BE2C (cell line): ENCODE data around the gene TSPAN5. TPM values are rescaled to one million over a fixed set of nuclear protein-coding genes. Genes with fewer than 3 reads are reported as not detected.
"Not testable (repeated sequence)": the region's sequence is repeated elsewhere in the genome, so short reads cannot be mapped to it uniquely, and the experiment has no call there.

Source experiments
- DNase-seq: peaks from one replicate; pipeline ENCODE4 v3.0.0-alpha.2; 2020
- H3K27me3 ChIP-seq: fragments of 250-450 bp; sonication (Bioruptor Pico); 2 replicates; pipeline ENCODE4 v1.5.1; 2020; ENCODE audit warnings: mild to moderate bottlenecking
- H3K36me3 ChIP-seq: fragments of 250-450 bp; sonication (Bioruptor Pico); 2 replicates; pipeline ENCODE4 v1.5.1; 2020; ENCODE audit warnings: mild to moderate bottlenecking
- H3K4me1 ChIP-seq: fragments of 250-450 bp; sonication (Bioruptor Pico); 2 replicates; pipeline ENCODE4 v1.5.1; 2020
- H3K4me3 ChIP-seq: 2 replicates; pipeline ENCODE4 v1.5.1; 2011; ENCODE audit warnings: low read depth, low read length
- H3K9me3 ChIP-seq: fragments of 250-450 bp; sonication (Bioruptor Pico); 2 replicates; pipeline ENCODE4 v1.5.1; 2020
- CTCF ChIP-seq: IDR thresholded peaks from 2 replicates; pipeline ENCODE4 v1.5.1; 2012; ENCODE audit warnings: mild to moderate bottlenecking, low read depth, low read length
- polyA plus RNA-seq: library from polyadenylated mRNA; unstranded; fragments of >200 nt; gene quantifications from one replicate; pipeline ENCODE4 v1.2.1, GENCODE V29; 2012; ENCODE audit warnings: low read depth, missing spikeins; ENCODE audit not compliant: insufficient read length, insufficient read depth

The TSPAN5 gene
- polyA plus RNA-seq: 12.2 TPM

- peak; percentile 84 for DNase-seq
- no peaks in the 10 kb centered on the region; the same call in 1 of the 2 replicates for H3K4me1 ChIP-seq
- TF ChIP-seq CTCF: no peak
- no peaks in the 10 kb centered on the region for H3K36me3 ChIP-seq
- H3K9me3 ChIP-seq: peaks cover 4% of the 10 kb centered on the region; the same call in 1 of the 2 replicates
- peaks cover 73% of the 10 kb centered on the region for H3K27me3 ChIP-seq
- peak within 1 kb of the TSS; percentile 57 for H3K4me3 ChIP-seq
Measured at GRCh38 chr4:98658287-98659105, at the start of gene TSPAN5. TSPAN5 (minus strand) TSS chr4:98658611.

- Histone ChIP-seq H3K4me1 (no peaks in the 10 kb centered on the region), H3K9me3 (no peaks in the 10 kb centered on the region), H3K27me3 (no peaks in the 10 kb centered on the region), H3K4me3 (no peak overlapping the region), H3K36me3 (no peaks in the 10 kb centered on the region)
- TF ChIP-seq CTCF: no peak
- DNase-seq: no peak
Measured at GRCh38 chr4:98706935-98707334, 48.5 kb upstream of the TSPAN5 start.

DNA sequence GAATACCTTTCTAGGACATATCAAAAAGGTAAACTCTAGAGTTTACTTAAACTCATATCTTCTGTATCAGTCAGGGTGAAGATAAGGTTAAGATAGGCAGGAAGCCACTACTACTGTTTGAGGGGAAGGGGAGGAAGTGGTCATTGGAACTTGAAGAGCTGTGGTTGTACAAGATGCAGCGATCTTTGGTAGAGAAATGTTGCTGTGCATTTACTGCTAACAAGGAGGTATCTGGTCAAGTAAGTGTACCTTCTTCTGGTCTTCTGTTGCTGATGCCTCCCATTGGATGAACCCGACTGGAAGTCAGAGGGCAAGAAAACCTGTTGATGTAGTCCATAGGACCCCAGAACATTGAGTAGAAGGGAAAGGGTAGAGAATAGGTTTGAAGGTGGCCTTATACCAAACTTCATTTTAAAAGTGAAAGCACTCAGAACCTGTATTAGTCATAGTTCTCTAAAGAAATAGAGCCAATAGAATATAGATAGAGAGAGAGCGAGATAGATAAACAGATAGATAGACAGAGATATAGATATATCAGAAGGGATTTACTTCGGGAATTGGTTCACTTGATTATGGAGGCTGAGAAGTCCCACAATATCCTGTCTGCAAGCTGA is 47.9 kb upstream of the TSPAN5 start:
- Histone ChIP-seq H3K36me3 (no peaks in the 10 kb centered on the region), H3K4me3 (no peak overlapping the region), H3K4me1 (no peaks in the 10 kb centered on the region), H3K9me3 (no peaks in the 10 kb centered on the region), H3K27me3 (no peaks in the 10 kb centered on the region)
- DNase-seq: no peak
- TF ChIP-seq CTCF: no peak

DNA sequence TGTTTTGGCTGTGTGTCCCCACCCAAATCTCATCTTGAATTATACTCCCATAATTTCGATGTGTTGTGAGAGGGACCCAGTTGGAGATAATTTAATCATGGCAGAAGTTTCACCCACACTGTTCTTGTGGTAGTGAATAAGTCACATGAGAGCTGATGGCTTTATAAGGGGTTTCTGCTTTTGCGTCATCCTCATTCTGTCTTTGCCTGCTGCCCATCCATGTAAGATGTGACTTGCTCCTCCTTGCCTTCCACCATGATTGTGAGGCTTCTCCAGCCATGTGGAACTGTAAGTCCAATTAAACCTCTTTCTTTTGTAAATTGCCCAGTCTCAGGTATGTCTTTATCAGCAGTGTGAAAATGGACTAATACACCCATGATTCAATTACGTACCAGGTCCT is 47.2 kb upstream of the TSPAN5 start:
- H3K4me3 ChIP-seq, H3K4me1 ChIP-seq, DNase-seq, H3K36me3 ChIP-seq, H3K27me3 ChIP-seq, H3K9me3 ChIP-seq: not testable (repeated sequence)

GRCh38 chr4:98700656-98701055 is 42.2 kb upstream of the TSPAN5 start:
- TF ChIP-seq CTCF: no peak
- no peaks in the 10 kb centered on the region for H3K36me3 ChIP-seq
- H3K4me1 ChIP-seq: no peaks in the 10 kb centered on the region
- H3K9me3 ChIP-seq: no peaks in the 10 kb centered on the region
- no peaks in the 10 kb centered on the region for H3K27me3 ChIP-seq
- no peak overlapping the region for H3K4me3 ChIP-seq
- DNase-seq: no peak

DNA sequence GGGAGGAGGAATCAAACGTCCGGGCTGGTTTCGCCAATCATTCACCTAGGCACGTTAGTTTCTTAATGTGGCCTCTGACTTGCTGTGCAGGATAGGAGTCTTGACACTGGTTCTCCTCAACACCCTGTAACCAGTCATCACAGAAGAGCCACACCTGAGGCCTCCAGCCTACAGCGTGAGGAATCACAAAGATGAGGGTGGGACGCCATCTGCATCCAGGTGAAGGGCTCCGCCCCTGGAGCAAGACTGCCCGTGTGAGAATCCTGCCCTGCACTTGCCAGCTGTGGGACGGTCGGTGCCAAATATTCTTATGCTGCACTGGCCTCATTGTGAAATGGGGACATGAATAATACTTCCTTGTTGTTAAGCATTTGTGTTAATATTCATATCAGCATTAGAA is 35.7 kb upstream of the TSPAN5 start:
- TF ChIP-seq CTCF: no peak
- Histone ChIP-seq H3K27me3 (no peaks in the 10 kb centered on the region), H3K4me3 (no peak overlapping the region), H3K4me1 (no peaks in the 10 kb centered on the region), H3K9me3 (no peaks in the 10 kb centered on the region), H3K36me3 (no peaks in the 10 kb centered on the region)
- no peak for DNase-seq
